Measurements from ENCODE around the gene GLDN. TPM values are rescaled to one million over a fixed set of nuclear protein-coding genes. Genes with fewer than 3 reads are reported as not detected.

Gene GLDN
- total and polyA plus RNA-seq, 11 donors = 1.1 to 15.3 (median 10.3) TPM

GRCh38 chr15:51375966-51376640, 34.6 kb downstream of the GLDN start:
- 78 to 89% (median 81%) methylated on average over 3 of the region's 3 CpGs for whole genome bisulfite sequencing, 4 donors
- no peak overlapping the region for H3K4me3 ChIP-seq
- H3K36me3 ChIP-seq = no peaks in the 10 kb centered on the region
- DNase-seq = no peak
- no peak overlapping the region for H3K27ac ChIP-seq
- no peak for TF ChIP-seq CTCF (IDR thresholded peaks at IDR 0.05)
- no peak for TF ChIP-seq POLR2A (IDR thresholded peaks at IDR 0.05)
- H3K9me3 ChIP-seq = no peaks in the 10 kb centered on the region
- peaks cover 0 to 15% (median 0%) of the 10 kb centered on the region in 12 donors for H3K4me1 ChIP-seq
- ATAC-seq = no peak
- H3K27me3 ChIP-seq = no peaks in the 10 kb centered on the region
- intact Hi-C loops (cut with DNase I) = no loop called here

GRCh38 chr15:51377038-51377786, 35.8 kb downstream of the GLDN start:
- no peak overlapping the region for H3K4me3 ChIP-seq
- TF ChIP-seq POLR2A (IDR thresholded peaks at IDR 0.05) (no peak), CTCF (IDR thresholded peaks at IDR 0.05) (no peak)
- peaks cover 0 to 12% (median 0%) of the 10 kb centered on the region in 12 donors for H3K4me1 ChIP-seq
- H3K36me3 ChIP-seq = no peaks in the 10 kb centered on the region
- no peaks in the 10 kb centered on the region for H3K27me3 ChIP-seq
- no peak overlapping the region for H3K27ac ChIP-seq
- WGBS, 4 donors = 91 to 94% (median 91%) methylated on average over 15 of the region's 15 CpGs
- DNase-seq = no peak
- no peaks in the 10 kb centered on the region for H3K9me3 ChIP-seq
- intact Hi-C loops (cut with DNase I) = no loop called here
- no peak for ATAC-seq

GRCh38 chr15:51378406-51378805, 37.0 kb downstream of the GLDN start:
- 74 to 87% (median 81%) methylated on average over 4 of the region's 4 CpGs for WGBS, 4 donors
- intact Hi-C loops (cut with DNase I) = no loop called here
- peaks cover 0 to 12% (median 0%) of the 10 kb centered on the region in 12 donors for H3K4me1 ChIP-seq

More at GRCh38 chr15:51378406-51378805, 37.0 kb downstream of the GLDN start:
- TF ChIP-seq POLR2A (IDR thresholded peaks at IDR 0.05) = no peak
- no peak for TF ChIP-seq CTCF (IDR thresholded peaks at IDR 0.05)
- H3K36me3 ChIP-seq = no peaks in the 10 kb centered on the region
- H3K9me3 ChIP-seq = no peaks in the 10 kb centered on the region
- DNase-seq (no peak), ATAC-seq (no peak)
- no peak overlapping the region for H3K4me3 ChIP-seq
- H3K27me3 ChIP-seq = no peaks in the 10 kb centered on the region
- H3K27ac ChIP-seq = no peak overlapping the region
